K562 (cell line): Measurements from ENCODE around the gene DPP8. TPM values are rescaled to one million over a fixed set of nuclear protein-coding genes. Genes with fewer than 3 reads are reported as not detected.

Experiments used
- ATAC-seq: fragments of 200-7000 bp; cut with Tn5 transposase; 3 replicates; pipeline ENCODE4 v1.9.1; 2020; ENCODE audit warnings: moderate library complexity
- BruUV-seq: library from RNA; stranded (reverse); fragments of 400-500 nt; replicated peaks from 2 replicates; lab custom pipeline; 2021; lab: Mats Ljungman, UMichigan
- CTCF ChIA-PET: fragments of 300-600 bp; formaldehyde crosslinking; extraction: SDS; loops from one replicate; lab custom pipeline; 2021; ENCODE audit warnings: low intra/inter-chr PET ratio; lab: Yijun Ruan, JAX
- POLR2A ChIA-PET: fragments of 300-600, 350-650 bp; sonication (Branson Sonifier 250); formaldehyde crosslinking; extraction: SDS; loops from one replicate; lab custom pipeline; 2021; ENCODE audit warnings: antibody characterized with exemption, inconsistent platforms; lab: Yijun Ruan, JAX
- DNase-seq, 4 experiments: peaks; one replicate each; pipeline versions ENCODE4 v3.0.0 to v3.0.0-alpha.2; 2011 to 2018; ENCODE audit warnings: low spot score in 3 of 4, mixed read lengths in 3 of 4; ENCODE audit errors: extremely low read depth in 1 of 4
- FAIRE-seq: peaks from 2 replicates; lab custom pipeline; 2011; peaks lifted over from hg19 to GRCh38; lab: Jason Lieb, UNC
- H2AFZ ChIP-seq: 2 replicates; pipeline ENCODE4 v1.6.0; 2011; ENCODE audit warnings: low read depth, low read length, control low read depth, inconsistent platforms
- H3K27ac ChIP-seq: fragments of 200-600 bp; 3 replicates; pipeline ENCODE4 v1.8.0; 2011; ENCODE audit warnings: low read depth, mild to moderate bottlenecking, control low read depth, inconsistent platforms, low read length, moderate library complexity, mixed read lengths; ENCODE audit errors: extremely low read depth
- H3K27me3 ChIP-seq, 2 experiments: fragments of 300-600 bp in 1 of 2; 2 replicates in 1 of 2; 3 replicates in 1 of 2; pipeline versions ENCODE4 v1.6.0 to v1.8.0; 2011; ENCODE audit warnings: inconsistent platforms in 2 of 2, low read length in 2 of 2, mild to moderate bottlenecking in 1 of 2, mixed read lengths in 1 of 2, moderate library complexity in 1 of 2; ENCODE audit not compliant: control insufficient read depth in 2 of 2, insufficient read depth in 2 of 2
- H3K36me3 ChIP-seq: fragments of 300-600 bp; 3 replicates; pipeline ENCODE4 v1.8.0; 2011; ENCODE audit warnings: mild to moderate bottlenecking, low read length, inconsistent platforms; ENCODE audit not compliant: control insufficient read depth, insufficient read depth
- H3K4me1 ChIP-seq, 2 experiments: fragments of 200-600 bp in 1 of 2; replicated peaks in 1 of 2; 2 replicates in 1 of 2; 3 replicates in 1 of 2; pipeline versions ENCODE4 v1.5.1 to v1.8.0; 2011; ENCODE audit warnings: inconsistent platforms in 2 of 2, low read length in 2 of 2, mild to moderate bottlenecking in 1 of 2, mixed read lengths in 1 of 2, moderate library complexity in 1 of 2; ENCODE audit not compliant: control insufficient read depth in 2 of 2, insufficient read depth in 2 of 2
- H3K4me2 ChIP-seq: 2 replicates; pipeline ENCODE4 v1.6.1; 2011; ENCODE audit warnings: low read length, control low read depth, inconsistent platforms, mixed read lengths; ENCODE audit not compliant: insufficient read depth
- H3K4me3 ChIP-seq: fragments of 200-600 bp; sonication (generic), shearing (Covaris generic); 2 replicates; pipeline ENCODE4 v1.5.1; 2016; ENCODE audit warnings: control low read depth, inconsistent platforms
- H3K79me2 ChIP-seq: fragments of 200-600 bp; 3 replicates; pipeline ENCODE4 v1.8.0; 2011; ENCODE audit warnings: low read length, inconsistent platforms; ENCODE audit not compliant: control insufficient read depth, insufficient read depth
- H3K9ac ChIP-seq, 2 experiments: 2 replicates each; pipeline versions ENCODE4 v1.6.0 to v1.6.1; 2011; ENCODE audit warnings: low read depth in 2 of 2, low read length in 2 of 2, control low read depth in 1 of 2, inconsistent platforms in 1 of 2, mild to moderate bottlenecking in 1 of 2, mixed read lengths in 1 of 2; ENCODE audit not compliant: insufficient read depth in 1 of 2
- H3K9me1 ChIP-seq: one replicate; pipeline ENCODE4 v1.6.0; 2011; ENCODE audit warnings: inconsistent platforms, mild to moderate bottlenecking, low read length, moderate library complexity; ENCODE audit not compliant: control insufficient read depth, insufficient read depth
- H3K9me3 ChIP-seq: replicated peaks from 2 replicates; pipeline ENCODE4 v1.5.1; 2011; ENCODE audit warnings: low read depth, low read length, inconsistent platforms; ENCODE audit not compliant: control insufficient read depth, insufficient read depth
- H4K20me1 ChIP-seq: replicated peaks from 2 replicates; pipeline ENCODE4 v1.6.1; 2011; ENCODE audit warnings: low read length, inconsistent platforms, mixed read lengths; ENCODE audit not compliant: control insufficient read depth, insufficient read depth
- ARID3A ChIP-seq: IDR thresholded peaks from 2 replicates; pipeline ENCODE4 v1.6.1; 2012; ENCODE audit warnings: low read depth, low read length, improper control_type of control experiment, borderline replicate concordance
- EGR1 ChIP-seq: fragments of 450-650 bp; conservative IDR thresholded peaks from 2 replicates; pipeline ENCODE4 v1.6.1; 2017; ENCODE audit warnings: mild to moderate bottlenecking
- EP400 ChIP-seq: fragments of 450-650 bp; IDR thresholded peaks from 2 replicates; pipeline ENCODE4 v1.6.1; 2017; ENCODE audit warnings: antibody characterized with exemption, mild to moderate bottlenecking, moderate library complexity
- ERF ChIP-seq: fragments of 450-650 bp; formaldehyde crosslinking; IDR thresholded peaks from 2 replicates; pipeline ENCODE4 v1.4.0; 2020; ENCODE audit warnings: mild to moderate bottlenecking, mixed read lengths
- ESRRA ChIP-seq: fragments of 450-650 bp; IDR thresholded peaks from 2 replicates; pipeline ENCODE4 v1.6.1; 2014; ENCODE audit warnings: low read depth, mild to moderate bottlenecking, moderate library complexity, borderline replicate concordance
- GTF2B ChIP-seq: IDR thresholded peaks from 2 replicates; pipeline ENCODE4 v1.6.1; 2011; ENCODE audit not compliant: insufficient read length; ENCODE audit errors: extremely low read depth
- JUND ChIP-seq, 2 experiments: IDR thresholded peaks; 2 replicates in 1 of 2; 3 replicates in 1 of 2; pipeline ENCODE4 v1.6.1; 2011; ENCODE audit warnings: borderline replicate concordance in 2 of 2, low read depth in 2 of 2, low read length in 2 of 2, improper control_type of control experiment in 1 of 2, missing biosample characterization in 1 of 2, missing genetic modification characterization in 1 of 2, missing genetic modification reagents in 1 of 2
- PPARD ChIP-seq: fragments of 250-450 bp; sonication (Bioruptor Pico); IDR thresholded peaks from 2 replicates; pipeline ENCODE4 v1.8.0; 2022; ENCODE audit warnings: inconsistent platforms, mild to moderate bottlenecking, moderate library complexity
- RCOR1 ChIP-seq, 2 experiments: IDR thresholded peaks; 2 replicates each; pipeline ENCODE4 v1.6.1; 2012; ENCODE audit warnings: low read depth in 2 of 2, low read length in 2 of 2, borderline replicate concordance in 1 of 2, improper control_type of control experiment in 1 of 2
- SMARCE1 ChIP-seq: fragments of 450-650 bp; IDR thresholded peaks from 2 replicates; pipeline ENCODE4 v1.7.1; 2016; ENCODE audit warnings: mild to moderate bottlenecking
- TAF15 ChIP-seq: fragments of 200-400 bp; formaldehyde crosslinking; IDR thresholded peaks from 2 replicates; pipeline ENCODE4 v1.6.1; 2017; ENCODE audit warnings: mild to moderate bottlenecking, low read depth, low read length, moderate library complexity
- ZNF134 ChIP-seq: fragments of 250-450 bp; sonication (Bioruptor Pico); conservative IDR thresholded peaks from 2 replicates; pipeline ENCODE4 v1.4.0; 2020
- ZNF311 ChIP-seq: fragments of 250-450 bp; sonication (Bioruptor Pico); IDR thresholded peaks from 2 replicates; pipeline ENCODE4 v1.4.0; 2020; ENCODE audit warnings: mild to moderate bottlenecking, moderate library complexity
- ZNF408 ChIP-seq: fragments of 250-450 bp; sonication (Bioruptor Pico); IDR thresholded peaks from 2 replicates; pipeline ENCODE4 v1.4.0; 2020; ENCODE audit warnings: low read depth, mild to moderate bottlenecking, moderate library complexity
- WGBS: fragments of 100-300 bp; shearing (Covaris generic); methylation state at CpG from one replicate; pipeline ENCODE4 v1.1.6; 2016; ENCODE audit warnings: low coverage, mixed read lengths; ENCODE audit not compliant: insufficient coverage; ENCODE audit errors: missing lambda C conversion rate; 5-methylcytosine and 5-hydroxymethylcytosine counted together
- in situ Hi-C: fragments of 300-500 bp; cut with MboI; formaldehyde crosslinking; loops from 4 replicates; pipeline ENCODE4 v1.15.0; 2018; ENCODE audit warnings: inconsistent platforms, mixed read lengths
- intact Hi-C: fragments of 100-400 bp; cut with micrococcal nuclease; formaldehyde crosslinking; loops from 2 replicates; pipeline ENCODE4 v1.14.2; 2022
- polyA plus RNA-seq, 8 experiments: library from polyadenylated mRNA; depleted of rRNA in 4 of 8; stranded (reverse) in 5 of 8; unstranded in 3 of 8; fragments of >200 nt; fragmentation: Nextera tagmentation in 2 of 8; fragmentation: Illumina TruSeq in 1 of 8; extraction: Ambion mirVana in 2 of 8; extraction: Trizol in 1 of 8; gene quantifications; 2 replicates each; pipeline versions ENCODE4 v1.2.1 to v1.2.3, GENCODE V29; 2011 to 2014; ENCODE audit warnings: inconsistent platforms in 1 of 8, missing spikeins in 1 of 8
- total RNA-seq, 7 experiments: library from RNA; depleted of rRNA in 6 of 7; stranded (reverse); fragments of >200 nt in 6 of 7; fragmentation: Illumina TruSeq in 2 of 7; extraction: Trizol in 2 of 7; gene quantifications; 2 replicates each; pipeline versions ENCODE4 v1.2.1 to v1.2.3, GENCODE V29; 2011 to 2021; ENCODE audit warnings: low replicate concordance in 1 of 7
- TF ChIP-seq, protein P1 (sequence below): sonication (generic); formaldehyde crosslinking; IDR thresholded peaks from 2 replicates; pipeline ENCODE4 v1.8.0; 2023; ENCODE audit warnings: mild to moderate bottlenecking, missing genetic modification reagents
- TF ChIP-seq, protein P2 (sequence below): fragments of 200-400 bp; formaldehyde crosslinking; IDR thresholded peaks from 2 replicates; pipeline ENCODE4 v1.6.1; 2017; ENCODE audit warnings: mild to moderate bottlenecking, low read depth, low read length, moderate library complexity

The DPP8 gene
- total and polyA plus RNA-seq, 9 of the 15 experiments (the other 6 are each of a cell fraction or from before 2014, with no cell fraction given) = 5.5 to 36.7 (median 20.7) TPM

DNA sequence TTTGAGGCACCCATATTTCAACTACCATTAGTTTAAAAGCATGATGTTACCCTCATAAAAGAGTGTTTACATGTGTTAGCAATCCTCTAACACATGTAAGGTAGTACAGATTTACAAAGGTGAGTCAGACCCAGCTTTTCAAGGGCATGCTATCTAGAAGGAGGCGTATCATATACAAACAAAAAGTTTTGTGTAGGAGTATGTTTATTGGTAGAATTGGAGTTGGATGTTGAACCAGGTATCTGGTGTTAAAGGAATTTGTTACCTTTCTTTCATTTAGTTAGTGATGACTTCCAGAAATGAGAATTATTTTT, 15.2 kb upstream of the DPP8 start:
- POLR2A ChIA-PET = interaction anchor here (0.5 to 1.0 kb wide), 3 partner anchors 17 to 31 kb away, joined by 3 read pairs; no protein-coding TSS in a partner anchor
- no peak overlapping the region for H3K4me3 ChIP-seq
- peaks cover 76% of the 10 kb centered on the region for H3K79me2 ChIP-seq
- H3K27ac ChIP-seq = no peak overlapping the region
- DNase-seq (peak in 3 of 4 experiments; percentile 23 to 41 (median 25)), ATAC-seq (no peak), FAIRE-seq (no peak)
- peaks cover 21 to 25% of the 10 kb centered on the region in 2 experiments; a peak in 4 of 5 replicates for H3K4me1 ChIP-seq
- peaks cover 37% of the 10 kb centered on the region; the same call in 2 of the 3 replicates for H3K36me3 ChIP-seq
- BruUV-seq = no TSS peak
- 25% methylated on average over 1 of the region's 1 CpG for WGBS
- CTCF ChIA-PET = no interaction called here
- H3K9me1 ChIP-seq = no peaks in the 10 kb centered on the region
- no peak overlapping the region for H2AFZ ChIP-seq
- in situ Hi-C loops (no loop called here), intact Hi-C loops (no loop called here)
- H3K9me3 ChIP-seq = no peaks in the 10 kb centered on the region
- H3K27me3 ChIP-seq = no peaks in the 10 kb centered on the region
- H3K4me2 ChIP-seq = peak overlapping the region; percentile 10; the same call in 1 of the 2 replicates
- H4K20me1 ChIP-seq = peaks cover 25% of the 10 kb centered on the region
- no peak overlapping the region for H3K9ac ChIP-seq
- TF ChIP-seq SMARCE1 (peak; percentile 75), TAF15 (no peak), PPARD (CRISPR knock-in tag) (no peak), ZNF134 (CRISPR knock-in tag) (no peak), ZNF311 (CRISPR knock-in tag) (no peak), GTF2B (no peak), EGR1 (peak; percentile 63), JUND (IDR thresholded peaks at IDR 0.05; ENCODE audit: borderline replicate concordance, low read depth, low read length) (peak; percentile 87), JUND (tag; IDR thresholded peaks at IDR 0.05; ENCODE audit: borderline replicate concordance, low read depth, low read length) (peak; percentile 57; the same call in 1 of the 3 replicates), ZNF408 (CRISPR knock-in tag) (no peak), ESRRA (peak; percentile 21; the same call in 1 of the 2 replicates), ERF (CRISPR knock-in tag) (no peak), ARID3A (no peak), EP400 (no peak), RCOR1 (IDR thresholded peaks at IDR 0.05; ENCODE audit: borderline replicate concordance in 1 of 2, low read depth in 2 of 2, low read length in 2 of 2) (peak in 1 of 2 experiments; percentile 66; a peak in 1 of 4 replicates)
- TF ChIP-seq, protein P1, sequence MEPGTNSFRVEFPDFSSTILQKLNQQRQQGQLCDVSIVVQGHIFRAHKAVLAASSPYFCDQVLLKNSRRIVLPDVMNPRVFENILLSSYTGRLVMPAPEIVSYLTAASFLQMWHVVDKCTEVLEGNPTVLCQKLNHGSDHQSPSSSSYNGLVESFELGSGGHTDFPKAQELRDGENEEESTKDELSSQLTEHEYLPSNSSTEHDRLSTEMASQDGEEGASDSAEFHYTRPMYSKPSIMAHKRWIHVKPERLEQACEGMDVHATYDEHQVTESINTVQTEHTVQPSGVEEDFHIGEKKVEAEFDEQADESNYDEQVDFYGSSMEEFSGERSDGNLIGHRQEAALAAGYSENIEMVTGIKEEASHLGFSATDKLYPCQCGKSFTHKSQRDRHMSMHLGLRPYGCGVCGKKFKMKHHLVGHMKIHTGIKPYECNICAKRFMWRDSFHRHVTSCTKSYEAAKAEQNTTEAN (CRISPR knock-in tag) = no peak
- TF ChIP-seq, protein P2, sequence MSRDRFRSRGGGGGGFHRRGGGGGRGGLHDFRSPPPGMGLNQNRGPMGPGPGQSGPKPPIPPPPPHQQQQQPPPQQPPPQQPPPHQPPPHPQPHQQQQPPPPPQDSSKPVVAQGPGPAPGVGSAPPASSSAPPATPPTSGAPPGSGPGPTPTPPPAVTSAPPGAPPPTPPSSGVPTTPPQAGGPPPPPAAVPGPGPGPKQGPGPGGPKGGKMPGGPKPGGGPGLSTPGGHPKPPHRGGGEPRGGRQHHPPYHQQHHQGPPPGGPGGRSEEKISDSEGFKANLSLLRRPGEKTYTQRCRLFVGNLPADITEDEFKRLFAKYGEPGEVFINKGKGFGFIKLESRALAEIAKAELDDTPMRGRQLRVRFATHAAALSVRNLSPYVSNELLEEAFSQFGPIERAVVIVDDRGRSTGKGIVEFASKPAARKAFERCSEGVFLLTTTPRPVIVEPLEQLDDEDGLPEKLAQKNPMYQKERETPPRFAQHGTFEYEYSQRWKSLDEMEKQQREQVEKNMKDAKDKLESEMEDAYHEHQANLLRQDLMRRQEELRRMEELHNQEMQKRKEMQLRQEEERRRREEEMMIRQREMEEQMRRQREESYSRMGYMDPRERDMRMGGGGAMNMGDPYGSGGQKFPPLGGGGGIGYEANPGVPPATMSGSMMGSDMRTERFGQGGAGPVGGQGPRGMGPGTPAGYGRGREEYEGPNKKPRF = no peak
